T-cell (primary cell): ENCODE measurements around the gene DSC2. TPM values are rescaled to one million over a fixed set of nuclear protein-coding genes. Genes with fewer than 3 reads are reported as not detected.

Source experiments
- ATAC-seq, 4 experiments: fragments of 200-7000 bp in 3 of 4; fragments of 150-1000 bp in 1 of 4; cut with Tn5 transposase; replicated peaks in 1 of 4; 1 replicate in 3 of 4; 2 replicates in 1 of 4; pipeline ENCODE4 v1.10.0; 2021; ENCODE audit warnings: moderate library complexity in 3 of 4, mild to moderate bottlenecking in 2 of 4, moderate number of reproducible peaks in 1 of 4
- CTCF ChIA-PET, 2 donors: fragments of 300-600 bp; sonication (Branson Sonifier 250); formaldehyde crosslinking; loops; one replicate each; lab custom pipeline; 2022; ENCODE audit warnings: antibody characterized with exemption in 2 of 2; lab: Charles Lee
- POLR2A ChIA-PET, 2 donors: fragments of 300-600 bp; sonication (Branson Sonifier 250); formaldehyde crosslinking; loops; one replicate each; lab custom pipeline; 2022; ENCODE audit warnings: antibody characterized with exemption in 2 of 2; lab: Charles Lee
- DNase-seq, 35 experiments: peaks; one replicate each; pipeline versions ENCODE4 v3.0.0 to v3.0.0-alpha.2; 2013 to 2023
- H3K27ac ChIP-seq: one replicate; pipeline ENCODE4 v1.5.1; 2013; ENCODE audit warnings: low read length
- H3K27me3 ChIP-seq, 2 experiments: replicated peaks in 1 of 2; 1 replicate in 1 of 2; 2 replicates in 1 of 2; pipeline versions ENCODE4 v1.6.1 to v1.7.0; 2013; ENCODE audit warnings: low read length in 1 of 2, mixed read lengths in 1 of 2; ENCODE audit not compliant: control insufficient read depth in 2 of 2, insufficient read depth in 2 of 2; ENCODE audit errors: extremely low read depth in 1 of 2
- H3K36me3 ChIP-seq, 2 donors: 1 replicate in 1 of 2; 2 replicates in 1 of 2; pipeline versions ENCODE4 v1.6.1 to v1.7.0; 2013; ENCODE audit warnings: low read length in 1 of 2; ENCODE audit not compliant: control insufficient read depth in 2 of 2, insufficient read depth in 1 of 2; ENCODE audit errors: extremely low read depth in 1 of 2
- H3K4me1 ChIP-seq, 2 experiments: 1 replicate in 1 of 2; 2 replicates in 1 of 2; pipeline versions ENCODE4 v1.6.1 to v1.7.0; 2013; ENCODE audit warnings: low read length in 2 of 2, mixed read lengths in 1 of 2; ENCODE audit not compliant: insufficient read depth in 2 of 2, control insufficient read depth in 1 of 2; ENCODE audit errors: extremely low read depth in 1 of 2
- H3K4me3 ChIP-seq, 2 donors: 1 replicate in 1 of 2; 2 replicates in 1 of 2; pipeline versions ENCODE4 v1.5.1 to v1.7.0; 2013; ENCODE audit warnings: mild to moderate bottlenecking in 2 of 2, low read length in 1 of 2, moderate library complexity in 1 of 2; ENCODE audit not compliant: control insufficient read depth in 1 of 2; ENCODE audit errors: extremely low read depth in 1 of 2
- H3K9me3 ChIP-seq: 2 replicates; pipeline ENCODE4 v1.7.0; 2013
- H3K27ac Mint-ChIP-seq, 2 donors: one replicate each; pipeline ENCODE4 v1.8.0; 2020 to 2021; ENCODE audit warnings: mild to moderate bottlenecking in 2 of 2, mixed read lengths in 2 of 2
- H3K27me3 Mint-ChIP-seq, 2 donors: one replicate each; pipeline ENCODE4 v1.8.0; 2021 to 2022; ENCODE audit warnings: mixed read lengths in 2 of 2
- H3K36me3 Mint-ChIP-seq: one replicate; pipeline ENCODE4 v1.8.0; 2021; ENCODE audit warnings: mixed read lengths
- H3K4me1 Mint-ChIP-seq, 3 donors: one replicate each; pipeline ENCODE4 v1.8.0; 2020 to 2022; ENCODE audit warnings: mixed read lengths in 3 of 3, mild to moderate bottlenecking in 1 of 3
- H3K4me3 Mint-ChIP-seq, 3 donors: one replicate each; pipeline ENCODE4 v1.8.0; 2020 to 2022; ENCODE audit warnings: mild to moderate bottlenecking in 3 of 3, mixed read lengths in 3 of 3, moderate library complexity in 3 of 3
- H3K9me3 Mint-ChIP-seq, 3 donors: one replicate each; pipeline ENCODE4 v1.8.0; 2020 to 2022; ENCODE audit warnings: mixed read lengths in 3 of 3
- WGBS: methylation state at CpG from one replicate; pipeline ENCODE4 v1.1.5; 2013; ENCODE audit warnings: missing lambda C conversion rate; ENCODE audit not compliant: insufficient coverage; 5-methylcytosine and 5-hydroxymethylcytosine counted together
- total RNA-seq, 35 experiments: library from RNA in 6 of 35; stranded (reverse) in 6 of 35; fragments of 120-200 nt in 1 of 35; gene quantifications; one replicate each; pipeline versions ENCODE4 v1.2.1 to v1.2.4 and lab custom pipeline; 2013 to 2026

DSC2 gene
- total RNA-seq, 5 donors from 2014 or later (not counting 1 experiment from before 2014, with no cell fraction given): 0.09 to 0.16 (median 0.13) TPM; not detected in 2

DNA sequence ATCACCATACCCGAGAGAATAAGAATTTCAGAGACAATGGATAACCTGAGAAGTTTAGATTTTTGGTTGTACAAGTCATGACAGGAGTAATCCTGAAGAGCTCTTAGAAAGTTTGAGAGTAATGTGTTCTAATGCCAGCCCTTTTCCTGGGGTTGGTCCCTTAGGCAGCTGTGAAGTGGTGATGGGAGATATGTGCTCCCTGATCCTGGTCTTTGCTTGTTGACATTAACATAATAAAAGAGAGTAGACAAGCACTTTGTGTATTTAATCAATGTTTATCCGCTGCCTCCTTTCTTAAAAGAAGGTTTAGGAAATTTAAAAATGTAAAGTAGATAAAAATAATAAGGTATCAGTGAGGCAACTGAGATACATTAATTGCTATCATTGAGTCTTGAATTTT is 45.9 kb downstream of the DSC2 start:
- H3K9me3 Mint-ChIP-seq: peaks cover 6 to 22% (median 18%) of the 10 kb centered on the region in 3 donors
- no peak for ATAC-seq
- Histone ChIP-seq H3K27ac (no peak overlapping the region), H3K4me3 (no peak overlapping the region), H3K9me3 (no peaks in the 10 kb centered on the region), H3K36me3 (no peaks in the 10 kb centered on the region), H3K27me3 (no peaks in the 10 kb centered on the region), H3K4me1 (no peaks in the 10 kb centered on the region)
- no CpG with 5 or more reads among the region's 2 CpGs for WGBS
- CTCF ChIA-PET: no interaction called here
- no peak overlapping the region for H3K4me3 Mint-ChIP-seq
- POLR2A ChIA-PET: no interaction called here
- DNase-seq: no peak
- H3K27ac Mint-ChIP-seq: no peak overlapping the region
- peaks cover 0 to 2% of the 10 kb centered on the region in 2 donors for H3K27me3 Mint-ChIP-seq
- no peaks in the 10 kb centered on the region for H3K36me3 Mint-ChIP-seq
- H3K4me1 Mint-ChIP-seq: no peaks in the 10 kb centered on the region

DNA sequence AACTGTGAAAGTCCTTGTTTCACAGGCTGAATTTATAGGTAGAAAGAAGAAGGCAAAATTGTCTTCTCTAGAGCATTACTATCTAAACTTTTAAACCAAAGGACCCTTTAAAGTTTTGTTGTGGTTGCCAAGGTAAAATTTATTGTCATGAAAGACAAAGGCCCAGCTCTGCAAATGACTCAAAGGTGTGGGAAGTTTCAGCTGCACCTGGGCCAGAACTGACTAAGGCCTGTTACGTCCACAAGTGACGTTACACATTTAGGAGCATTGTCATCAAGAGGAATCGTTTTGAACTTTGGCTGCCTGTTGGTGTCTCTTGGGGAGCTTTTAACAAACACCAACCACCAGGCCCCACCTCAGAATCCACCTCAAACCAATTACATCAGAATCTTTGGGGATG is 51.6 kb downstream of the DSC2 start:
- ChIA-PET POLR2A (no interaction called here), CTCF (no interaction called here)
- Histone ChIP-seq H3K27me3 (peaks cover 0 to under 1% of the 10 kb centered on the region in 2 experiments), H3K27ac (no peak overlapping the region), H3K9me3 (no peaks in the 10 kb centered on the region), H3K36me3 (no peaks in the 10 kb centered on the region), H3K4me1 (no peaks in the 10 kb centered on the region), H3K4me3 (no peak overlapping the region)
- 94% methylated on average over 2 of the region's 3 CpGs for WGBS
- Mint-ChIP-seq H3K36me3 (no peaks in the 10 kb centered on the region), H3K4me1 (no peaks in the 10 kb centered on the region), H3K9me3 (peaks cover 8 to 25% (median 18%) of the 10 kb centered on the region in 3 donors), H3K4me3 (no peak overlapping the region), H3K27ac (no peak overlapping the region), H3K27me3 (peaks cover 0 to 1% of the 10 kb centered on the region in 2 donors)
- no peak for ATAC-seq
- no peak for DNase-seq

DNA sequence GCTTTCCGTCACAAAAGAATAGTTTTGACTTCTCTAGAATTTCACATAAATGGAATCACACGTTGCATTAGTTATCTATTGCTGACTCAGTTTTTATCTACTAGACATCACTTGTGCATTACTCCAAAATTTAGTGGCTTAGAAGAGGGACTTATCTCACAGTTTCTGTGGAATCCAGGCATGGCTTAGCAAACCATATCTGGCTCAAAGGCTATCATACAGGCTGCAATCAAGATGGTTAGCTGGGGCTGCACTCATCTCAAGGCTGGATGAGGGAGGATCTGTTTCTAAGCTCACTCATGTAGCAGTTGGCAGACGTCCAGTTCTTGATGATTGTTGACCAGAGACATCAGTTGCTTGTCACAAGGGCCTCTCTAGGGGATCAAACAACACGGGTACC is 53.0 kb downstream of the DSC2 start:
- H3K27ac Mint-ChIP-seq: no peak overlapping the region
- H3K36me3 ChIP-seq: no peaks in the 10 kb centered on the region
- no peaks in the 10 kb centered on the region for H3K4me1 Mint-ChIP-seq
- peaks cover 2 to 4% of the 10 kb centered on the region in 2 experiments for H3K27me3 ChIP-seq
- H3K27ac ChIP-seq: no peak overlapping the region
- peaks cover 9 to 27% (median 12%) of the 10 kb centered on the region in 3 donors for H3K9me3 Mint-ChIP-seq
- 66% methylated on average over 2 of the region's 4 CpGs for whole genome bisulfite sequencing
- H3K9me3 ChIP-seq: no peaks in the 10 kb centered on the region
- H3K4me3 Mint-ChIP-seq: no peak overlapping the region
- DNase-seq (no peak), ATAC-seq (no peak)
- no peak overlapping the region for H3K4me3 ChIP-seq
- POLR2A ChIA-PET: no interaction called here
- no peaks in the 10 kb centered on the region for H3K36me3 Mint-ChIP-seq
- no peaks in the 10 kb centered on the region for H3K4me1 ChIP-seq
- CTCF ChIA-PET: no interaction called here
- H3K27me3 Mint-ChIP-seq: peaks cover under 1 to 5% of the 10 kb centered on the region in 2 donors

DNA sequence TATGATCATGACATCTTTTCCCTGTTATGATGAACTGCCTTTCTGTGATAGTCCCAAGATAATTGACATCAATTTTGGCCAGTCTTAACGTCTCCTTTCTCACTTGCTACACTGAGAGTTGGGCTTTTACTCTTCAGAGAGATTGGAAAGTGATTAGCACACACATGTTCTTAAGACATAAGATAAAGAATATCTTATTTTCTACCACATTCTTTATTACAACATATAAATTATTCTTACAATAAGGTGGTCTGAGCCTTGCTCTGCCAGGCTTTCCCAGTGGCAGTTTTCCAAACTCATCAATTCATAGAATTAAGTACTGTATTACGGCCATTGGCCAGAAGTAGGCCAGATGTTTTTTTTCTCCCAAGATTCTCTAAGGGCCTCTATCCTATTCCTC is 54.0 kb downstream of the DSC2 start:
- no peak overlapping the region for H3K27ac Mint-ChIP-seq
- ChIA-PET CTCF (no interaction called here), POLR2A (no interaction called here)
- Histone ChIP-seq H3K9me3 (no peaks in the 10 kb centered on the region), H3K27me3 (peaks cover 2 to 7% of the 10 kb centered on the region in 2 experiments), H3K27ac (no peak overlapping the region), H3K4me3 (no peak overlapping the region), H3K36me3 (no peaks in the 10 kb centered on the region), H3K4me1 (no peaks in the 10 kb centered on the region)
- WGBS: no CpG with 5 or more reads among the region's 2 CpGs
- H3K4me1 Mint-ChIP-seq: no peaks in the 10 kb centered on the region
- DNase-seq (no peak), ATAC-seq (no peak)
- H3K36me3 Mint-ChIP-seq: no peaks in the 10 kb centered on the region
- H3K4me3 Mint-ChIP-seq: no peak overlapping the region
- H3K9me3 Mint-ChIP-seq: peaks cover 12 to 33% (median 17%) of the 10 kb centered on the region in 3 donors
- peaks cover 10 to 14% of the 10 kb centered on the region in 2 donors for H3K27me3 Mint-ChIP-seq

DNA sequence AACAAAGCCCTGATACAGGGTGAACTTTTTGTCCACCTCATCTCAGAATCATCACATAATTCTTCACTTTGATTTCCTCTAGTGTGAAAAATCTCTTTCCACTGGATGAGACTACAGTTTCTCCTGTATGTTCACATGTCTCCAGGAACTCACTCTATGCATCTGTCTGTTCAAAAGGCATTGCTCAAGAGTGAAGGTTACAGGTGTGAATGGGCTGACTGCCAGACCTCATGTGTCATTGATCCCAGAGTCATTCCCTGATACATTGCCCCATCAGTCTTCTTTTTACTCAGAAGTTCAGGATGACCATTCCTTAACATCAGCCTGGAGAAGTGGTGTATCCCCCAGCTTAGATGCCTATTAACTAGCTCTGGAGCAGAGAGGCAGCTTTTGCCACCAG is 55.3 kb downstream of the DSC2 start:
- no peak for ATAC-seq
- no peaks in the 10 kb centered on the region for H3K9me3 ChIP-seq
- H3K27ac Mint-ChIP-seq: no peak overlapping the region
- DNase-seq: no peak
- no peaks in the 10 kb centered on the region for H3K4me1 ChIP-seq
- peaks cover 7 to 11% of the 10 kb centered on the region in 2 experiments for H3K27me3 ChIP-seq
- no peaks in the 10 kb centered on the region for H3K4me1 Mint-ChIP-seq
- H3K36me3 ChIP-seq: no peaks in the 10 kb centered on the region
- H3K36me3 Mint-ChIP-seq: no peaks in the 10 kb centered on the region
- H3K27ac ChIP-seq: no peak overlapping the region
- no peak overlapping the region for H3K4me3 ChIP-seq
- peaks cover 4 to 24% (median 14%) of the 10 kb centered on the region in 3 donors for H3K9me3 Mint-ChIP-seq
- no peak overlapping the region for H3K4me3 Mint-ChIP-seq
- ChIA-PET POLR2A (no interaction called here), CTCF (no interaction called here)
- H3K27me3 Mint-ChIP-seq: peaks cover 18 to 20% of the 10 kb centered on the region in 2 donors

DNA sequence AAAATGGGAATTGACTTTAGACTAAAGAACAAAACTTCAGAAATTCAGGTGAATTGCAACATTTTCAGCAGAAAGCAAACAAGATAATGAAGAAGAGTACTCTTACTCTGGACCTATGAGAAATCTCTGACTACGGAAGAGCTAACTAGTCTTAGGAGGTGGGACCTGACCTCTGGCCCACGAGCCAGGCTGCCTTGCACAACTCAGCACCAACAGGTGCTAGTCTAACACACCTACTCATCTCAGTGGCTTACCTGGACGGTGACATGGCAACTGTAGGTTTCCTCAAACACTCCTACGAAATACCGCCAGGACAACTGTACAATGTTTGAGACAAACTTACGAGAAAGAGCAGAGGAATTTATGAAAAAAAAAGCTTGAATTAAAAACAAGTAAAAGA is 56.6 kb downstream of the DSC2 start:
- DNase-seq (no peak), ATAC-seq (no peak)
- 71% methylated on average over 2 of the region's 6 CpGs for WGBS
- no peaks in the 10 kb centered on the region for H3K9me3 ChIP-seq
- no peaks in the 10 kb centered on the region for H3K36me3 ChIP-seq
- H3K27ac ChIP-seq: no peak overlapping the region
- H3K4me3 ChIP-seq: no peak overlapping the region
- CTCF ChIA-PET: no interaction called here
- Mint-ChIP-seq H3K27me3 (peaks cover 22 to 31% of the 10 kb centered on the region in 2 donors), H3K4me3 (no peak overlapping the region), H3K27ac (no peak overlapping the region), H3K36me3 (no peaks in the 10 kb centered on the region), H3K4me1 (no peaks in the 10 kb centered on the region), H3K9me3 (peaks cover 0 to 20% (median 14%) of the 10 kb centered on the region in 3 donors)
- H3K27me3 ChIP-seq: peaks cover 10 to 18% of the 10 kb centered on the region in 2 experiments
- POLR2A ChIA-PET: no interaction called here
- H3K4me1 ChIP-seq: no peaks in the 10 kb centered on the region

DNA sequence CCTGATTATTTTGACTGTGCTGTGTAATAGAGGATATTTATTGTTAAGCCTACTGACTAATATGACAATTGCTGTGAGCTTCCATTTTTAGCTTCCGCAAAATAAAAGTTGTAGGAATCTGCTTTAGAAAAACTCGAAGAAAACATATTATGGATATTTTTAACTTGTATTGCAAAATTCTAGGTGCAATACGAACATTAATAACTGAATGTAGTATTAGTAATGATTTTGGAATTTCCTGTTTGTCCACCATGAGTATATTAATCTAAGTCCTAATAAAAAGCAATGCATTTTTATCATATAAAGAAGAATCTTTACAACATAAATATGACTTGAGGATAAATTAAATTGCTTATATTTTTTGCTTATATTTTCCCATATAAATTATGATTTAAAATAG is 57.3 kb downstream of the DSC2 start:
- H3K9me3 Mint-ChIP-seq: peaks cover 0 to 20% (median 14%) of the 10 kb centered on the region in 3 donors
- H3K4me3 ChIP-seq: no peak overlapping the region
- no peak overlapping the region for H3K27ac ChIP-seq
- DNase-seq (no peak), ATAC-seq (no peak)
- peaks cover 22 to 36% of the 10 kb centered on the region in 2 donors for H3K27me3 Mint-ChIP-seq
- H3K4me1 Mint-ChIP-seq: no peaks in the 10 kb centered on the region
- CTCF ChIA-PET: interaction anchor here in 1 of 2 donors (0.9 kb wide), 1 partner anchor 19 kb away, joined by 3 read pairs; no protein-coding TSS in a partner anchor
- no peaks in the 10 kb centered on the region for H3K4me1 ChIP-seq
- POLR2A ChIA-PET: no interaction called here
- no peaks in the 10 kb centered on the region for H3K9me3 ChIP-seq
- no peaks in the 10 kb centered on the region for H3K36me3 Mint-ChIP-seq
- 100% methylated on average over 1 of the region's 3 CpGs for WGBS
- H3K27ac Mint-ChIP-seq: no peak overlapping the region
- H3K4me3 Mint-ChIP-seq: no peak overlapping the region
- H3K36me3 ChIP-seq: no peaks in the 10 kb centered on the region
- H3K27me3 ChIP-seq: peaks cover 10 to 18% of the 10 kb centered on the region in 2 experiments
